ENCODE results near the gene GPC5.

DNA sequence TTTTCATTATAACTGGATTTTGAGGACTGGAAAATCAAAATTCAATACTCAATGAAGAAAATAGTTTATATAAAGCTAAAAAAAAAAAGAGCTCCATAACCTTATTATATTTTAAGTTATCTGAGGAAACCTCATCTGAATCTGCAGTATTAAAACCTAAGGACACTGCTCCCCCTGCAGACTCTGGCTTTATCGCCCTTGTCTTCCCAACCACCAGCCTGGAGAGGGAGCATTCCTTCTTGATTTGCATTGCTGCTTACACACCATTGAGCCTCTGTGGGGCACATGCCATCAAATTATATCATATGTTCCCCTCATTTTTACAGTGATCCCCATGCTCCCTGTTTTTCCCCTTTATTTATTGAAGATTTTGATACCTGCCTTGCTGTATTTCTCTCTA, 956.8 kb downstream of the GPC5 start:
- TF ChIP-seq, protein P1, sequence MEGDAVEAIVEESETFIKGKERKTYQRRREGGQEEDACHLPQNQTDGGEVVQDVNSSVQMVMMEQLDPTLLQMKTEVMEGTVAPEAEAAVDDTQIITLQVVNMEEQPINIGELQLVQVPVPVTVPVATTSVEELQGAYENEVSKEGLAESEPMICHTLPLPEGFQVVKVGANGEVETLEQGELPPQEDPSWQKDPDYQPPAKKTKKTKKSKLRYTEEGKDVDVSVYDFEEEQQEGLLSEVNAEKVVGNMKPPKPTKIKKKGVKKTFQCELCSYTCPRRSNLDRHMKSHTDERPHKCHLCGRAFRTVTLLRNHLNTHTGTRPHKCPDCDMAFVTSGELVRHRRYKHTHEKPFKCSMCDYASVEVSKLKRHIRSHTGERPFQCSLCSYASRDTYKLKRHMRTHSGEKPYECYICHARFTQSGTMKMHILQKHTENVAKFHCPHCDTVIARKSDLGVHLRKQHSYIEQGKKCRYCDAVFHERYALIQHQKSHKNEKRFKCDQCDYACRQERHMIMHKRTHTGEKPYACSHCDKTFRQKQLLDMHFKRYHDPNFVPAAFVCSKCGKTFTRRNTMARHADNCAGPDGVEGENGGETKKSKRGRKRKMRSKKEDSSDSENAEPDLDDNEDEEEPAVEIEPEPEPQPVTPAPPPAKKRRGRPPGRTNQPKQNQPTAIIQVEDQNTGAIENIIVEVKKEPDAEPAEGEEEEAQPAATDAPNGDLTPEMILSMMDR (IDR thresholded peaks at IDR 0.05), result no peak
- no peak for TF ChIP-seq ZFP36 (IDR thresholded peaks at IDR 0.05; ENCODE audit: borderline replicate concordance, partially characterized antibody)

Data from A549 (cell line).